ENCODE measurements around the gene SF3A1. TPM values are rescaled to one million over a fixed set of nuclear protein-coding genes. Genes with fewer than 3 reads are reported as not detected.

SF3A1 gene
- total RNA-seq, 4 donors from 2014 or later, result 52.8 to 193 (median 135) TPM

DNA sequence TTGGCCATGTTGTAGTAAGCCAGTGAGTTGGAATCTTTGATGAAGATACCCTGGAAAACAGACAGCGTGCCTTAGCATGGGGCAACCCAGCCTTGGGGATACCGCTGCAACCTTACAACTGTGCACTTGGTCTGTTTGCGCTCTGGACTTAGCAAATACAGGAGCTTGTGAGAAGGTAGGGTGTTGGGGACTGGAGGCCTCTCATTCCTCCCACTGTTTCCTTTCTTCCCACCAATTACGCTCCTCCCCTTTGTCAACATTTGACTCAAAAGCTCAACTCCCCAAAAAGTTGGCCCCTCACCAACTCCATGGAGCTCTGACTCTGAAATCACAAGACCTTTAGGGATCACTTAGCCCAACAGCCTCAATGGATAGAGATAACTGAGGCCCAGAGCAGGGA, 22.0 kb downstream of the SF3A1 start:
- no peaks in the 10 kb centered on the region for H3K27me3 ChIP-seq
- peaks cover 5 to 6% of the 10 kb centered on the region in 2 donors for H3K4me1 ChIP-seq
- no peak overlapping the region for H3K27ac ChIP-seq
- H3K9me3 ChIP-seq, result no peaks in the 10 kb centered on the region
- intact Hi-C loops (cut with DNase I), result no loop called here
- peaks cover 73% of the 10 kb centered on the region in 2 donors for H3K36me3 ChIP-seq
- H3K4me3 ChIP-seq (replicated peaks in 1 of 3), result no peak overlapping the region
- no peak for TF ChIP-seq POLR2A (IDR thresholded peaks at IDR 0.05)
- TF ChIP-seq, protein P1, sequence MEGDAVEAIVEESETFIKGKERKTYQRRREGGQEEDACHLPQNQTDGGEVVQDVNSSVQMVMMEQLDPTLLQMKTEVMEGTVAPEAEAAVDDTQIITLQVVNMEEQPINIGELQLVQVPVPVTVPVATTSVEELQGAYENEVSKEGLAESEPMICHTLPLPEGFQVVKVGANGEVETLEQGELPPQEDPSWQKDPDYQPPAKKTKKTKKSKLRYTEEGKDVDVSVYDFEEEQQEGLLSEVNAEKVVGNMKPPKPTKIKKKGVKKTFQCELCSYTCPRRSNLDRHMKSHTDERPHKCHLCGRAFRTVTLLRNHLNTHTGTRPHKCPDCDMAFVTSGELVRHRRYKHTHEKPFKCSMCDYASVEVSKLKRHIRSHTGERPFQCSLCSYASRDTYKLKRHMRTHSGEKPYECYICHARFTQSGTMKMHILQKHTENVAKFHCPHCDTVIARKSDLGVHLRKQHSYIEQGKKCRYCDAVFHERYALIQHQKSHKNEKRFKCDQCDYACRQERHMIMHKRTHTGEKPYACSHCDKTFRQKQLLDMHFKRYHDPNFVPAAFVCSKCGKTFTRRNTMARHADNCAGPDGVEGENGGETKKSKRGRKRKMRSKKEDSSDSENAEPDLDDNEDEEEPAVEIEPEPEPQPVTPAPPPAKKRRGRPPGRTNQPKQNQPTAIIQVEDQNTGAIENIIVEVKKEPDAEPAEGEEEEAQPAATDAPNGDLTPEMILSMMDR (IDR thresholded peaks at IDR 0.05), result no peak
- WGBS, 2 donors, result 97 to 98% methylated on average over 4 of the region's 4 CpGs
- DNase-seq, result no peak

DNA sequence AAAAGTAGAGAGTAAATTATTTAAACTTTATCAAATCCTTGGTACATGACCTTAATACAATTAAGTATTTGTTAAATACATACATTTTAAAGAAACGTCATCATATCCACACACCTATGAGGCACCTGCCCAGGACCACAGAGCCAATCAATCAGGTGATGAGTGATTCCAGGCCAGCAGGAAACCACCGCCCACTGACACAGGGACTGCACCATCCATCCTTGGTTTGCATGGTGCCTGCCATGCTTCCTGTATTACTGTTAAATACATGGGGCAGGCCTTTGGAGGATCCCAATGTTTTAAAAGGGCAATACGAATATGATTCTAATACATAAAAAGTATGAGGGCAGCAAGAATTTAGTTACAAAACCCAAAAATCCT, 23.0 kb downstream of the SF3A1 start:
- intact Hi-C loops (cut with DNase I), result no loop called here
- no peak for DNase-seq
- Histone ChIP-seq H3K4me3 (replicated peaks in 1 of 3) (no peak overlapping the region), H3K36me3 (peaks cover 63 to 64% of the 10 kb centered on the region in 2 donors), H3K27me3 (no peaks in the 10 kb centered on the region), H3K27ac (no peak overlapping the region), H3K4me1 (peaks cover 2 to 3% of the 10 kb centered on the region in 2 donors), H3K9me3 (no peaks in the 10 kb centered on the region)
- WGBS, 2 donors, result 94% methylated on average over 3 of the region's 3 CpGs
- no peak for TF ChIP-seq POLR2A (IDR thresholded peaks at IDR 0.05)
- TF ChIP-seq, protein P1 (IDR thresholded peaks at IDR 0.05), result no peak

DNA sequence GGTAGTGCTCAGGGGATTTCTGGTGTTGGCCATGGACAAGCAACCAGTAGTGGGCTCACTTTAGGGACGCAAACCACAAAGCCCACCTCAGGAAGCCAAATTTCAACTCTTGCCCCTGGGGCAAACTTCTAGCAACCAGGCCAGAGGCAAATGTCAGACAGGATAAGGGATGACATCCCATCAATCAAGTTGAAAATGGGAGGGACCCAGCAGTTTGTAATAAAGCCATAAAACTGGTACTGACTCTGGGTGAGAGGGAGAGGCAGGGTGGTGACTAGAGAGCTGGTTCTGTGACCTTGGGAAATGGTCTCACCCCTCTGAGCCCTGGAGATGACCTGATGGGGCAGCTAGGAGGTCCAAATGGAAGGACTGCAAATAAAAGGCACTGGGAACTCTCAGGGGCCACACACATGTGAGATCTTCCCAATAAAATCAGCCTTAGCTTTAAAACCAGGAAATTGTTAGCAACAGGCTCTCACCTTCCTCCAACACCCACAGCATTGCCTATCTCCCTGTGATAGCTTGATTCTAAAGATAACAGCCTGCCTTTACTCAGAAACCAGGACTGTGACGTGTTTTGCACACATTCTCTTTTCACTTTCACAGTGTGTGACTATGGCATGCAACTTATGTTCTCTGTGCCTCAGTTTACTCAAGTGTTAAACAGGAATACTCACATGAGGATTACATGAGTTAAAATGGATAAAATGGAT, 23.5 kb downstream of the SF3A1 start:
- Histone ChIP-seq H3K4me1 (no peaks in the 10 kb centered on the region), H3K9me3 (no peaks in the 10 kb centered on the region), H3K27me3 (no peaks in the 10 kb centered on the region), H3K36me3 (peaks cover 58% of the 10 kb centered on the region in 2 donors), H3K27ac (no peak overlapping the region), H3K4me3 (replicated peaks in 1 of 3) (no peak overlapping the region)
- no peak for DNase-seq
- TF ChIP-seq, protein P1 (IDR thresholded peaks at IDR 0.05), result no peak
- no peak for TF ChIP-seq POLR2A (IDR thresholded peaks at IDR 0.05)
- 77 to 90% methylated on average over 2 of the region's 2 CpGs for WGBS, 2 donors
- intact Hi-C loops (cut with DNase I), result no loop called here

DNA sequence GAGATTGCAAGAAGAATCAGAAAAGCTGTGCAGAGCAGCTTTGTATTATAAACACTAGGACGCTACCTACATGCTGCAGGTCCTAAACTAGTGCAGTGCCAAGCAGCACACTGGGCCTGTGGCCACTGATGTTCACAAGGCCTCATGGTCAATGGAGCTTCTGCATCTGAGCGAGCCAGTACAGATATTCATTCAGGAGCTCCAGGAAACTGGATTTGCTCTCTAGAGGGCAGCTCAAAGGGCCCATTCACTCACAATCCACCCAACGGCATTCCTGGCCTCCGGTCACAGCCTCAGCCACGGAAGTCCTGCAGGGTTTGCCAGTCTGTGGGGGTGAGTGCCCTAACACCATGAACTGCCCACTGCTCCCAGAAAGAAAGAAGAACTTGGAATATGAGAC, 24.1 kb downstream of the SF3A1 start:
- Histone ChIP-seq H3K27me3 (no peaks in the 10 kb centered on the region), H3K36me3 (peaks cover 52 to 53% of the 10 kb centered on the region in 2 donors), H3K4me3 (replicated peaks in 1 of 3) (no peak overlapping the region), H3K4me1 (peaks cover 2% of the 10 kb centered on the region in 2 donors), H3K27ac (no peak overlapping the region), H3K9me3 (no peaks in the 10 kb centered on the region)
- DNase-seq, result no peak
- TF ChIP-seq, protein P1 (IDR thresholded peaks at IDR 0.05), result no peak
- TF ChIP-seq POLR2A (IDR thresholded peaks at IDR 0.05), result no peak
- intact Hi-C loops (cut with DNase I), result no loop called here
- WGBS, 2 donors, result 83 to 88% methylated on average over 5 of the region's 5 CpGs

DNA sequence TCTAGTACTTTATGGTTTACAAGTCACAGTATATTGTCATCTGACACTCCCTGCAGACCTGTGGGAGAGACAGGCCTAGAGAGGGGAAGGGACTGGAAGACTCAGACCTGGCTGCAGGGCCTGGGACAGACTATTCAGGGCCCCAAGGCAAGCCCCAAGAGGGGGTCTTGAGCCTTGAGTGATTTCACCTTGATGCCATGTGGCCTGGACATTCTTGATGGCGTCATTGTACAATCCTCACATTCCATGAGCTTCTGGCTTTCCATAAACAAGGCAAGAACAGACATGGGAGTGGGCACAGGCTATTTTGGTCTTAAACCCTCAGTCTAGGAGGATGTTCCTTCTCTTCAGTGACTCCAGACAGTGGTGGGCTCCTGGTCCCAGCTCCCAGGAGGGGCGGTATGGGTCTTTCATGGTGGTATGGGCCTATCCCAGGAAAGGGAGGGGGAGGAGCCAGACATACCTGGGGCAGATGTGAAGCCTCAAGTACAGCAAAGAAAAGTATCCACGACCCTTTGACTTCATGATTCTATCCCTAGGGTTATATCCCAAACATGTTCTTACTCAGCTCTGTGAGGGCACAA, 28.1 kb downstream of the SF3A1 start:
- Histone ChIP-seq H3K4me1 (peaks cover 28 to 29% of the 10 kb centered on the region in 2 donors), H3K27ac (no peak overlapping the region), H3K4me3 (replicated peaks in 1 of 3) (no peak overlapping the region), H3K9me3 (no peaks in the 10 kb centered on the region), H3K36me3 (peaks cover 12 to 14% of the 10 kb centered on the region in 2 donors), H3K27me3 (no peaks in the 10 kb centered on the region)
- DNase-seq, result no peak
- TF ChIP-seq POLR2A (IDR thresholded peaks at IDR 0.05), result no peak
- TF ChIP-seq, protein P1 (IDR thresholded peaks at IDR 0.05), result no peak
- 57 to 84% methylated on average over 2 to 3 of the region's 3 CpGs for WGBS, 2 donors
- intact Hi-C loops (cut with DNase I), result loop anchor here (5.0 kb wide), 2 partner anchors 41 to 59 kb away; partner anchors contain the start of genes CASTOR1 and RNF215
